SU-DHL-6 (cell line): Measurements from ENCODE around the gene PALM2AKAP2.

Source experiments
- CTCF ChIP-seq: fragments of 200-600 bp; sonication (generic); IDR thresholded peaks from one replicate; pipeline ENCODE4 v1.5.1; 2017; ENCODE audit warnings: antibody characterized with exemption, mild to moderate bottlenecking, low read length, moderate library complexity; ENCODE audit not compliant: insufficient read depth, poor library complexity, severe bottlenecking
- EZH2phosphoT487 ChIP-seq: fragments of 200-600 bp; sonication (generic), shearing (Covaris generic); conservative IDR thresholded peaks from 2 replicates; pipeline ENCODE4 v1.6.1; 2018; ENCODE audit warnings: mild to moderate bottlenecking, antibody characterized with exemption, low read length, moderate library complexity, mixed read lengths

GRCh38 chr9:109775516-109775915, 4.5 kb upstream of the PALM2AKAP2 start:
- no peak for TF ChIP-seq CTCF
- TF ChIP-seq EZH2phosphoT487, result no peak
